Measurements from ENCODE around the gene HK1.

HK1 gene

DNA sequence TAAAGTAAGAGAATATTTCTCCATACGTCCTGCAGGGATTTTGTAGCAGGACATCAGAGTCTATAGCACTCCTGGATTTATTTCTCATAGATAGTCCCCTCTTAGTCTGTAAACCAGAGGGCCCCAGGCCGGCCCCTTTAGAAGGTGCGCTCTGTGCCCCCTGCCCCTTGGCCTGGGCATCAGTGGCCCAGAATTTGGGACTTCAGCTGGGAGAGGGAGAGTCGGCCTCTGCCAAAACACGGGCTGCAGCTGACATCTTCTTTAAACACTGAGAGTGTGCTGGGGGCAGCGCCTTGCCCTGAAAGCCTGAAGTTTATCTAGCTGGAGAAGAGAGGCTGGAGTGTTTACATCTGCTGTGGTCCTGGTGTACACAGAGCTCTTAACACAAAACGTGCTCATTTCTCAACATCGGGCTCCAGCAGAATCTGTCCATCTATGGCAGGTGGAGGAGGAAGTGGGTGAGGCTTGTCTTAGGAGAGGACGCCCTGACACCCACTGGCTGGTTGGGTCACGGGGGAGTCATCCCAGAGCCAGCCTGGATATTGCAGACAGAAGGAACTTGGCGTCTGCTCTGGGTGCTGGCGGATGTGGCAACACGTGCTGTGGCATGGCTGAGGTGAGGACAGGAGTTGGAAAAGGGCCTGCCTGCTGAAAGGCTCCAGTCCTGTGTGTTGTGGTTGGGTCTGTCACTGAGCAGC lies 143.5 kb downstream of the HK1 start:
- Histone ChIP-seq H3K9me3 (ENCODE audit: control insufficient read depth in 2 of 2, low read length in 2 of 2) (no peaks in the 10 kb centered on the region), H3K9ac (ENCODE audit: low read depth in 1 of 2, low read length in 2 of 2) (no peak overlapping the region), H3K4me1 (ENCODE audit: control insufficient read depth in 2 of 2, insufficient read depth in 2 of 2, low read length in 2 of 2) (peaks cover 37 to 52% of the 10 kb centered on the region in 2 donors), H3K36me3 (ENCODE audit: control insufficient read depth in 2 of 2, insufficient read depth in 2 of 2, low read length in 2 of 2) (no peaks in the 10 kb centered on the region), H3K27ac (ENCODE audit: low read depth in 2 of 2, low read length in 2 of 2) (peak overlapping the region in 1 of 2 donors; percentile 48), H3K4me3 (ENCODE audit: low read length in 2 of 2) (no peak overlapping the region), H3K27me3 (ENCODE audit: control insufficient read depth in 2 of 2, insufficient read depth in 2 of 2, low read length in 2 of 2) (no peaks in the 10 kb centered on the region)

GRCh38 chr10:69422676-69423075 lies 144.4 kb downstream of the HK1 start:
- Histone ChIP-seq H3K4me1 (ENCODE audit: control insufficient read depth in 2 of 2, insufficient read depth in 2 of 2, low read length in 2 of 2) (peaks cover 33 to 48% of the 10 kb centered on the region in 2 donors), H3K27ac (ENCODE audit: low read depth in 2 of 2, low read length in 2 of 2) (no peak overlapping the region), H3K36me3 (ENCODE audit: control insufficient read depth in 2 of 2, insufficient read depth in 2 of 2, low read length in 2 of 2) (no peaks in the 10 kb centered on the region), H3K4me3 (ENCODE audit: low read length in 2 of 2) (no peak overlapping the region), H3K9ac (ENCODE audit: low read depth in 1 of 2, low read length in 2 of 2) (no peak overlapping the region), H3K27me3 (ENCODE audit: control insufficient read depth in 2 of 2, insufficient read depth in 2 of 2, low read length in 2 of 2) (no peaks in the 10 kb centered on the region), H3K9me3 (ENCODE audit: control insufficient read depth in 2 of 2, low read length in 2 of 2) (no peaks in the 10 kb centered on the region)

GRCh38 chr10:69425041-69425440 lies 146.7 kb downstream of the HK1 start:
- H3K27ac ChIP-seq (ENCODE audit: low read depth in 2 of 2, low read length in 2 of 2), result peak overlapping the region; percentile 82 to 86

GRCh38 chr10:69425511-69426298 lies 147.4 kb downstream of the HK1 start:
- Histone ChIP-seq H3K9me3 (ENCODE audit: control insufficient read depth in 2 of 2, low read length in 2 of 2) (no peaks in the 10 kb centered on the region), H3K36me3 (ENCODE audit: control insufficient read depth in 2 of 2, insufficient read depth in 2 of 2, low read length in 2 of 2) (no peaks in the 10 kb centered on the region), H3K27me3 (ENCODE audit: control insufficient read depth in 2 of 2, insufficient read depth in 2 of 2, low read length in 2 of 2) (no peaks in the 10 kb centered on the region), H3K9ac (ENCODE audit: low read depth in 1 of 2, low read length in 2 of 2) (peak overlapping the region; percentile 32 to 53), H3K4me1 (ENCODE audit: control insufficient read depth in 2 of 2, insufficient read depth in 2 of 2, low read length in 2 of 2) (peaks cover 17 to 29% of the 10 kb centered on the region in 2 donors), H3K27ac (ENCODE audit: low read depth in 2 of 2, low read length in 2 of 2) (peak overlapping the region; percentile 82 to 86), H3K4me3 (ENCODE audit: low read length in 2 of 2) (no peak overlapping the region)

More at GRCh38 chr10:69425041-69425440, 146.7 kb downstream of the HK1 start:
- Histone ChIP-seq H3K4me1 (ENCODE audit: control insufficient read depth in 2 of 2, insufficient read depth in 2 of 2, low read length in 2 of 2) (peaks cover 17 to 30% of the 10 kb centered on the region in 2 donors), H3K9ac (ENCODE audit: low read depth in 1 of 2, low read length in 2 of 2) (no peak overlapping the region), H3K4me3 (ENCODE audit: low read length in 2 of 2) (no peak overlapping the region), H3K27me3 (ENCODE audit: control insufficient read depth in 2 of 2, insufficient read depth in 2 of 2, low read length in 2 of 2) (no peaks in the 10 kb centered on the region), H3K36me3 (ENCODE audit: control insufficient read depth in 2 of 2, insufficient read depth in 2 of 2, low read length in 2 of 2) (no peaks in the 10 kb centered on the region), H3K9me3 (ENCODE audit: control insufficient read depth in 2 of 2, low read length in 2 of 2) (no peaks in the 10 kb centered on the region)

DNA sequence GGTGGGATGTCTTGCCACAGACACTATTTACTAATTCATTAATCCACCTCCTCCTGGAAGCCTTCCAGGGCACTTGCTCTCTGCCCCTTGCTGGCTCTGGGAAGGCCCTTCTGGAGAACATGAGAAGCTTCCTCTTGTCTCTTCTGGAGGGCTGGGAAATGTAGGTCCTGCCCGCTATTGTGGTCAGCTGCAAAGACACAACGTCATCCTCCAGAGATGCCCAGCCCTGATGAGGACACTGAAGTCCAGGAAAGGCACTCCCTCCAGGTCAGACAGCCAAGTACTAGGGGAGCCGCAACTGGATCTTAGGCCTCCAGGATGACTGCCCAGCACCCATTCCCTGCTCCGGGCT lies 148.1 kb downstream of the HK1 start:
- Histone ChIP-seq H3K36me3 (ENCODE audit: control insufficient read depth in 2 of 2, insufficient read depth in 2 of 2, low read length in 2 of 2) (no peaks in the 10 kb centered on the region), H3K27ac (ENCODE audit: low read depth in 2 of 2, low read length in 2 of 2) (peak overlapping the region; percentile 82 to 86), H3K4me3 (ENCODE audit: low read length in 2 of 2) (no peak overlapping the region), H3K27me3 (ENCODE audit: control insufficient read depth in 2 of 2, insufficient read depth in 2 of 2, low read length in 2 of 2) (no peaks in the 10 kb centered on the region), H3K9me3 (ENCODE audit: control insufficient read depth in 2 of 2, low read length in 2 of 2) (no peaks in the 10 kb centered on the region), H3K9ac (ENCODE audit: low read depth in 1 of 2, low read length in 2 of 2) (peak overlapping the region; percentile 32 to 50), H3K4me1 (ENCODE audit: control insufficient read depth in 2 of 2, insufficient read depth in 2 of 2, low read length in 2 of 2) (peaks cover 17 to 29% of the 10 kb centered on the region in 2 donors)

DNA sequence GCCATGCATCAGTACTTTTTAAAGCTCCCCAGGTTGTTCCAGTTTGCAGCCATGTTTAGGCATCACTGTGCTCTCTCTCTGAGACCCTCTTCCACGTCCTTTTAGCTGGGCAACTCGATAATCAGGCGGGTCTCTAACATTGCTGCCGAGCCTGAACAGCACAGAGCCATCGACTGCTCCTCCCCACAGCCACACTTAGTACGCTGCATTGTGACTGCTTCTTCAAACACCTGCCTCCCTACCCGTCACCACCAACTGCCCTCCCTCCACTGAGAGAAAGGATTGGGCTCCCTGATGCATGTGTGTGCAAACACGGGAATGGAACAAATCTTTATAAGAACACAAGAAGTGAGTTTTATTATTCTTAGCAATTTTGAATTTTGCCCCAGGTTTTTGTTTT lies 149.9 kb downstream of the HK1 start:
- Histone ChIP-seq H3K9me3 (ENCODE audit: control insufficient read depth in 2 of 2, low read length in 2 of 2) (no peaks in the 10 kb centered on the region), H3K27ac (ENCODE audit: low read depth in 2 of 2, low read length in 2 of 2) (no peak overlapping the region), H3K4me1 (ENCODE audit: control insufficient read depth in 2 of 2, insufficient read depth in 2 of 2, low read length in 2 of 2) (peaks cover 17 to 28% of the 10 kb centered on the region in 2 donors), H3K4me3 (ENCODE audit: low read length in 2 of 2) (no peak overlapping the region), H3K9ac (ENCODE audit: low read depth in 1 of 2, low read length in 2 of 2) (no peak overlapping the region), H3K27me3 (ENCODE audit: control insufficient read depth in 2 of 2, insufficient read depth in 2 of 2, low read length in 2 of 2) (no peaks in the 10 kb centered on the region), H3K36me3 (ENCODE audit: control insufficient read depth in 2 of 2, insufficient read depth in 2 of 2, low read length in 2 of 2) (no peaks in the 10 kb centered on the region)

DNA sequence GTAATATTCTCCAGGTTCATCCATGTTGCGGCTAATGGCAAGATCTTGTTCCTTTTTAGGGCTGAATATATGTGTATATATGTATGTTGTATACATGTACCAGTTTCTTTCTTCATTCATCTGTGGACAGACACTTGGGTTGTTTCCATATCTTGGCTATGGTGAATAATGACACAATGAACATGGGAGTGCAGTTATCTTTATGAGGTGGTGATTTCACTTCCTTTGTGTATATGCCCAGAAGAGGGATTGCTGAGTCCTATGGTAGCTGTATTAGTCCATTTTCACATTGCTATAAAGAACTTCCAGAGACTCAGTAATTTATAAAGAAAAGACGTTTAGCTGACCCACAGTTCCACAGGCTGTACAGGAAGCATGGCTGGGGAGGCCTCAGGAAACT lies 155.9 kb downstream of the HK1 start:
- H3K9me3 ChIP-seq (ENCODE audit: control insufficient read depth in 2 of 2, low read length in 2 of 2), result no peaks in the 10 kb centered on the region
- no peaks in the 10 kb centered on the region for H3K36me3 ChIP-seq (ENCODE audit: control insufficient read depth in 2 of 2, insufficient read depth in 2 of 2, low read length in 2 of 2)
- H3K27me3 ChIP-seq (ENCODE audit: control insufficient read depth in 2 of 2, insufficient read depth in 2 of 2, low read length in 2 of 2), result no peaks in the 10 kb centered on the region
- peak overlapping the region in 1 of 2 donors; percentile 71 for H3K27ac ChIP-seq (ENCODE audit: low read depth in 2 of 2, low read length in 2 of 2)
- H3K9ac ChIP-seq (ENCODE audit: low read depth in 1 of 2, low read length in 2 of 2), result peak overlapping the region in 1 of 2 donors; percentile 12
- H3K4me1 ChIP-seq (ENCODE audit: control insufficient read depth in 2 of 2, insufficient read depth in 2 of 2, low read length in 2 of 2), result peaks cover 8 to 26% of the 10 kb centered on the region in 2 donors
- H3K4me3 ChIP-seq (ENCODE audit: low read length in 2 of 2), result no peak overlapping the region

- H3K4me3 ChIP-seq (ENCODE audit: low read length in 2 of 2), result no peak overlapping the region
- H3K36me3 ChIP-seq (ENCODE audit: control insufficient read depth in 2 of 2, insufficient read depth in 2 of 2, low read length in 2 of 2), result no peaks in the 10 kb centered on the region
- H3K4me1 ChIP-seq (ENCODE audit: control insufficient read depth in 2 of 2, insufficient read depth in 2 of 2, low read length in 2 of 2), result peaks cover 14 to 30% of the 10 kb centered on the region in 2 donors
- no peak overlapping the region for H3K9ac ChIP-seq (ENCODE audit: low read depth in 1 of 2, low read length in 2 of 2)
- H3K27me3 ChIP-seq (ENCODE audit: control insufficient read depth in 2 of 2, insufficient read depth in 2 of 2, low read length in 2 of 2), result no peaks in the 10 kb centered on the region
- no peaks in the 10 kb centered on the region for H3K9me3 ChIP-seq (ENCODE audit: control insufficient read depth in 2 of 2, low read length in 2 of 2)
- no peak overlapping the region for H3K27ac ChIP-seq (ENCODE audit: low read depth in 2 of 2, low read length in 2 of 2)
These were observed 156.6 kb downstream of the HK1 start for GRCh38 chr10:69434926-69435325.

DNA sequence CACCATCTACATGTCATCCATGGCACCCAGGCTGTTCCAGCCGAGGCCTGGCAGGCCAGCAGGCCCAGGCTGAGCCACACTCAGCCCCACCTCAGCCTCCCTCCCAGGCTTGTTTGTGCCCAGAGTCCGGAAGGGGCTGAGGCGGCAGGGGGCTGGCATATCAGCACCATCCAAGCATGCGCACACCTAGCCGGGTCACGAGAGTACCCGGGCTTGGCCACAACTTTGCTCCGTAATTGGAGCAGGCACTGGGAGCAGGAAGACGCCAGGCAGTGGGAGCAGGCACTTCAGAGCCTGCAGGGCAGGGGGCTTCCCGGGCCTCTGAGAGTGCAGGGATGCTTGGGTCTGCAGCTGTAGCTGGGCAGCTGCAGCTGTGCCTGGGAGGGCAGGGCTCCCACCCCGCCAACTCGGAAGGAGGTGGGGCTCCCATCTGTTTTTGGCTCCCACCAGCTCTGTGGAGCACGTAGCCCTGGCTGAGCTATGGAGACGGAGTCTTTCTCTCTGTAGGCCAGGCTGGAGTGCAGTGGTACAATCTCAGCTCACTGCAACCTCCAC lies 157.7 kb downstream of the HK1 start:
- Histone ChIP-seq H3K27me3 (ENCODE audit: control insufficient read depth in 2 of 2, insufficient read depth in 2 of 2, low read length in 2 of 2) (no peaks in the 10 kb centered on the region), H3K27ac (ENCODE audit: low read depth in 2 of 2, low read length in 2 of 2) (no peak overlapping the region), H3K4me1 (ENCODE audit: control insufficient read depth in 2 of 2, insufficient read depth in 2 of 2, low read length in 2 of 2) (peaks cover 14 to 30% of the 10 kb centered on the region in 2 donors), H3K36me3 (ENCODE audit: control insufficient read depth in 2 of 2, insufficient read depth in 2 of 2, low read length in 2 of 2) (no peaks in the 10 kb centered on the region), H3K9me3 (ENCODE audit: control insufficient read depth in 2 of 2, low read length in 2 of 2) (no peaks in the 10 kb centered on the region), H3K4me3 (ENCODE audit: low read length in 2 of 2) (no peak overlapping the region), H3K9ac (ENCODE audit: low read depth in 1 of 2, low read length in 2 of 2) (no peak overlapping the region)
